CD14-positive monocyte (primary cell): ENCODE data around the gene CCBE1. TPM values are rescaled to one million over a fixed set of nuclear protein-coding genes. Genes with fewer than 3 reads are reported as not detected.

Source experiments
- DNase-seq, 3 donors: peaks; one replicate each; pipeline ENCODE4 v3.0.0-alpha.2; 2011 to 2022
- H2AFZ ChIP-seq: 2 replicates; pipeline ENCODE4 v1.6.0; 2012; ENCODE audit warnings: mild to moderate bottlenecking, low read depth, low read length, inconsistent platforms; ENCODE audit not compliant: insufficient read depth, poor library complexity, severe bottlenecking
- H3K27ac ChIP-seq, 2 donors: 1 replicate in 1 of 2; 2 replicates in 1 of 2; pipeline ENCODE4 v1.5.1; 2012 to 2013; ENCODE audit warnings: low read length in 2 of 2, control low read depth in 1 of 2, inconsistent platforms in 1 of 2, low read depth in 1 of 2, mild to moderate bottlenecking in 1 of 2
- H3K27me3 ChIP-seq, 2 donors: one replicate each; pipeline versions ENCODE4 v1.6.0 to v1.6.1; 2011 to 2013; ENCODE audit warnings: low read length in 2 of 2; ENCODE audit not compliant: control insufficient read depth in 2 of 2, insufficient read depth in 2 of 2
- H3K36me3 ChIP-seq, 2 donors: replicated peaks in 1 of 2; 1 replicate in 1 of 2; 2 replicates in 1 of 2; pipeline versions ENCODE4 v1.5.1 to v1.6.1; 2012 to 2013; ENCODE audit warnings: low read length in 2 of 2, control low read depth in 1 of 2, inconsistent platforms in 1 of 2, mild to moderate bottlenecking in 1 of 2; ENCODE audit not compliant: insufficient read depth in 2 of 2, control insufficient read depth in 1 of 2
- H3K4me1 ChIP-seq, 2 donors: 1 replicate in 1 of 2; 2 replicates in 1 of 2; pipeline versions ENCODE4 v1.5.1 to v1.6.1; 2012 to 2013; ENCODE audit warnings: low read length in 2 of 2, control low read depth in 1 of 2, inconsistent platforms in 1 of 2, mild to moderate bottlenecking in 1 of 2, moderate library complexity in 1 of 2; ENCODE audit not compliant: insufficient read depth in 2 of 2, control insufficient read depth in 1 of 2
- H3K4me2 ChIP-seq: replicated peaks from 2 replicates; pipeline ENCODE3; 2012; ENCODE audit warnings: low read length, moderate library complexity, mild to moderate bottlenecking; ENCODE audit not compliant: poor library complexity, severe bottlenecking; ENCODE audit errors: extremely low read depth
- H3K4me3 ChIP-seq, 3 experiments: fragments of 200-600 bp in 1 of 3; sonication (generic) in 1 of 3; replicated peaks in 1 of 3; 1 replicate in 2 of 3; 2 replicates in 1 of 3; pipeline ENCODE4 v1.5.1; 2011 to 2013; ENCODE audit warnings: low read length in 3 of 3, mild to moderate bottlenecking in 3 of 3, control low read depth in 2 of 3, low read depth in 2 of 3, inconsistent platforms in 1 of 3, moderate library complexity in 1 of 3
- H3K79me2 ChIP-seq: 2 replicates; pipeline ENCODE4 v1.6.0; 2012; ENCODE audit warnings: mild to moderate bottlenecking, control low read depth, inconsistent platforms, low read length, moderate library complexity; ENCODE audit not compliant: insufficient read depth
- H3K9ac ChIP-seq: 2 replicates; pipeline ENCODE4 v1.6.0; 2017; ENCODE audit warnings: low read length, mild to moderate bottlenecking; ENCODE audit not compliant: insufficient read depth, poor library complexity, severe bottlenecking
- H3K9me3 ChIP-seq, 2 donors: replicated peaks in 1 of 2; 1 replicate in 1 of 2; 2 replicates in 1 of 2; pipeline versions ENCODE4 v1.5.1 to v1.6.1; 2012 to 2013; ENCODE audit warnings: low read length in 2 of 2, control low read depth in 1 of 2; ENCODE audit not compliant: control insufficient read depth in 1 of 2, insufficient read depth in 1 of 2
- H4K20me1 ChIP-seq: 2 replicates; pipeline ENCODE4 v1.6.0; 2012; ENCODE audit warnings: mild to moderate bottlenecking, low read length, control low read depth, moderate library complexity; ENCODE audit not compliant: insufficient read depth
- H3K27ac Mint-ChIP-seq, 7 donors: one replicate each; pipeline ENCODE4 v1.8.0; 2020; ENCODE audit warnings: mild to moderate bottlenecking in 7 of 7, mixed read lengths in 7 of 7, moderate library complexity in 6 of 7, inconsistent platforms in 2 of 7
- H3K27me3 Mint-ChIP-seq, 3 donors: one replicate each; pipeline ENCODE4 v1.8.0; 2021 to 2022; ENCODE audit warnings: low read depth in 3 of 3, mild to moderate bottlenecking in 3 of 3, mixed read lengths in 3 of 3, moderate library complexity in 3 of 3, inconsistent platforms in 1 of 3
- H3K36me3 Mint-ChIP-seq, 2 donors: one replicate each; pipeline ENCODE4 v1.8.0; 2020; ENCODE audit warnings: mixed read lengths in 2 of 2, inconsistent platforms in 1 of 2, mild to moderate bottlenecking in 1 of 2
- H3K4me1 Mint-ChIP-seq: one replicate; pipeline ENCODE4 v1.8.0; 2020; ENCODE audit warnings: mild to moderate bottlenecking, mixed read lengths
- H3K4me3 Mint-ChIP-seq, 2 donors: one replicate each; pipeline ENCODE4 v1.8.0; 2020; ENCODE audit warnings: mild to moderate bottlenecking in 2 of 2, mixed read lengths in 2 of 2, moderate library complexity in 1 of 2
- H3K9me3 Mint-ChIP-seq, 7 donors: one replicate each; pipeline ENCODE4 v1.8.0; 2020 to 2022; ENCODE audit warnings: mixed read lengths in 7 of 7, mild to moderate bottlenecking in 6 of 7, moderate library complexity in 6 of 7, inconsistent platforms in 2 of 7
- WGBS: methylation state at CpG from one replicate; pipeline ENCODE4 v1.1.5; 2013; ENCODE audit warnings: missing lambda C conversion rate; ENCODE audit not compliant: insufficient coverage; 5-methylcytosine and 5-hydroxymethylcytosine counted together
- intact Hi-C, 2 donors: fragments of 100-400 bp; cut with micrococcal nuclease; formaldehyde crosslinking; loops; one replicate each; pipeline versions ENCODE4 v1.15.0 to v1.15.1; 2023
- polyA plus RNA-seq, 3 donors: library from polyadenylated mRNA; depleted of rRNA in 1 of 3; unstranded in 2 of 3; stranded (reverse) in 1 of 3; fragments of 300-500 nt in 2 of 3; fragments of >200 nt in 1 of 3; fragmentation: Illumina TruSeq in 2 of 3; gene quantifications; 1 replicate in 2 of 3; 2 replicates in 1 of 3; pipeline ENCODE4 v1.2.3, GENCODE V29; 2012 to 2021
- TF ChIP-seq, protein P1 (sequence below): fragments of 200-600 bp; IDR thresholded peaks from one replicate; pipeline ENCODE4 v1.8.0; 2022; ENCODE audit warnings: antibody characterized with exemption, mild to moderate bottlenecking

CCBE1 gene
- polyA plus RNA-seq, 3 donors, result not detected

DNA sequence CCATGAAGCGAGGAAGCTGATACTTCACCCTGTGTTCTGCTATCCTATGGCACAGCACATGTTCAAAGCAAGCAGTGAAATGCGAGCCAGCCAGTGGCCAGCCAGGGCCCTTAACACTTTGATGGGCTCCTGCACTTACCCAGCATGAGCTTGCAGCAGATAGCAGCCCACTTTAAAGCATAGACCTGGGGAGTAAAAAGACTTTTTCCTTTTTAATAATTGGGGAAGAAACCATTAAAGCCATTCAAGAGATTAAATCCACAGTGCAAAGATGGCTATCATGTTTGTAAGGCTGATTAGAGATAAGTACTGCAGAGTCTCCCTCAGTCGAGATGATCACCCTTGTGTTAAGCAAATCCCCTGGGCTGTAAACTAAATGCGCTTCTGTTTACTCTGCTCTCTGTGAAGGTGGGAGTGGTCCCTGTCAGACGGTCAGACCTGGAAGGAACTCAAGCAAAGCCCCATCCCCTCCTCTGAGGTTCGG lies 15.7 kb downstream of the CCBE1 start:
- Histone ChIP-seq H3K9ac (no peak overlapping the region), H3K27me3 (no peaks in the 10 kb centered on the region), H3K4me1 (no peaks in the 10 kb centered on the region), H3K9me3 (no peaks in the 10 kb centered on the region), H3K79me2 (no peaks in the 10 kb centered on the region), H3K36me3 (no peaks in the 10 kb centered on the region), H4K20me1 (no peaks in the 10 kb centered on the region), H3K4me3 (no peak overlapping the region), H3K4me2 (no peak overlapping the region), H3K27ac (no peak overlapping the region), H2AFZ (no peak overlapping the region)
- intact Hi-C loops, result no loop called here
- H3K9me3 Mint-ChIP-seq, result peaks cover 0 to 4% (median 0%) of the 10 kb centered on the region in 7 donors
- H3K4me1 Mint-ChIP-seq, result no peaks in the 10 kb centered on the region
- no peak for DNase-seq
- H3K36me3 Mint-ChIP-seq, result no peaks in the 10 kb centered on the region
- peaks cover 0 to 8% (median 4%) of the 10 kb centered on the region in 3 donors for H3K27me3 Mint-ChIP-seq
- 63% methylated on average over 2 of the region's 6 CpGs for WGBS
- TF ChIP-seq, protein P1, sequence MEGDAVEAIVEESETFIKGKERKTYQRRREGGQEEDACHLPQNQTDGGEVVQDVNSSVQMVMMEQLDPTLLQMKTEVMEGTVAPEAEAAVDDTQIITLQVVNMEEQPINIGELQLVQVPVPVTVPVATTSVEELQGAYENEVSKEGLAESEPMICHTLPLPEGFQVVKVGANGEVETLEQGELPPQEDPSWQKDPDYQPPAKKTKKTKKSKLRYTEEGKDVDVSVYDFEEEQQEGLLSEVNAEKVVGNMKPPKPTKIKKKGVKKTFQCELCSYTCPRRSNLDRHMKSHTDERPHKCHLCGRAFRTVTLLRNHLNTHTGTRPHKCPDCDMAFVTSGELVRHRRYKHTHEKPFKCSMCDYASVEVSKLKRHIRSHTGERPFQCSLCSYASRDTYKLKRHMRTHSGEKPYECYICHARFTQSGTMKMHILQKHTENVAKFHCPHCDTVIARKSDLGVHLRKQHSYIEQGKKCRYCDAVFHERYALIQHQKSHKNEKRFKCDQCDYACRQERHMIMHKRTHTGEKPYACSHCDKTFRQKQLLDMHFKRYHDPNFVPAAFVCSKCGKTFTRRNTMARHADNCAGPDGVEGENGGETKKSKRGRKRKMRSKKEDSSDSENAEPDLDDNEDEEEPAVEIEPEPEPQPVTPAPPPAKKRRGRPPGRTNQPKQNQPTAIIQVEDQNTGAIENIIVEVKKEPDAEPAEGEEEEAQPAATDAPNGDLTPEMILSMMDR, result no peak
- no peak overlapping the region for H3K27ac Mint-ChIP-seq
- H3K4me3 Mint-ChIP-seq, result no peak overlapping the region

DNA sequence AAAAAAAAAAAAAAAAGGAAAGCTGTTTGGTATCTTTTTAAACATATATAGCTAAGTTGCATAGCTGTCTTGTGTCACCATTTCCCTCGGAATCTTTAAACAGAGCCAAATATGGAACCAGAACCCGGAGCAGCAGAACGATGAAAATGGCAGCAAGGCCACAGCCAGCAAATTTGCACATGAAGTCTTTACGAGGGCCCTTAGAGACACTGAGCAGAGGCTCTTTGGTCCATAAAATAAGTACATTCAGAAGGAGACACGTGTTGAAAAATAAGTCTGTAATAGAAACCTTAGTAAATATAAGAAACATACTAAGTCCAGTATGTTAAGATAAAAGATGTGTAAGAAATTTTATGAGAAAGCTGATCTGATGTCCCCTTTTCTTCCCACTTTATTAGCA lies 16.2 kb downstream of the CCBE1 start:
- intact Hi-C loops, result no loop called here
- 97% methylated on average over 3 of the region's 5 CpGs for WGBS
- H3K4me3 Mint-ChIP-seq, result no peak overlapping the region

More for the DNA sequence above, 16.2 kb downstream of the CCBE1 start:
- no peaks in the 10 kb centered on the region for H3K27me3 ChIP-seq
- TF ChIP-seq, protein P1, result no peak
- no peaks in the 10 kb centered on the region for H3K36me3 ChIP-seq
- H4K20me1 ChIP-seq, result no peaks in the 10 kb centered on the region
- H3K36me3 Mint-ChIP-seq, result no peaks in the 10 kb centered on the region
- peaks cover 0 to 7% (median 4%) of the 10 kb centered on the region in 3 donors for H3K27me3 Mint-ChIP-seq
- H3K4me3 ChIP-seq, result no peak overlapping the region
- no peaks in the 10 kb centered on the region for H3K4me1 Mint-ChIP-seq
- no peak overlapping the region for H3K4me2 ChIP-seq
- H3K4me1 ChIP-seq, result no peaks in the 10 kb centered on the region
- H2AFZ ChIP-seq, result no peak overlapping the region
- DNase-seq, result no peak
- no peak overlapping the region for H3K9ac ChIP-seq
- H3K79me2 ChIP-seq, result no peaks in the 10 kb centered on the region
- H3K27ac ChIP-seq, result no peak overlapping the region
- H3K9me3 Mint-ChIP-seq, result peaks cover 0 to 4% (median 0%) of the 10 kb centered on the region in 7 donors
- H3K9me3 ChIP-seq, result no peaks in the 10 kb centered on the region
- H3K27ac Mint-ChIP-seq, result no peak overlapping the region
